K562 (cell line): Measurements from ENCODE around the gene CYP46A1. TPM values are rescaled to one million over a fixed set of nuclear protein-coding genes. Genes with fewer than 3 reads are reported as not detected.

Experiments used
- RBM25 ChIP-seq: fragments of 200-400 bp; formaldehyde crosslinking; IDR thresholded peaks from 2 replicates; pipeline ENCODE4 v1.6.1; 2018; ENCODE audit warnings: low read length, low read depth, moderate library complexity; ENCODE audit not compliant: severe bottlenecking
- RERE ChIP-seq: sonication (generic); formaldehyde crosslinking; IDR thresholded peaks from 2 replicates; pipeline ENCODE4 v1.8.0; 2023; ENCODE audit warnings: missing genetic modification reagents, mild to moderate bottlenecking, borderline replicate concordance
- ZBTB1 ChIP-seq: sonication (generic); formaldehyde crosslinking; IDR thresholded peaks from 2 replicates; pipeline ENCODE4 v1.8.1; 2023; ENCODE audit warnings: missing genetic modification reagents, low read depth, mild to moderate bottlenecking, borderline replicate concordance
- ZNF41 ChIP-seq: fragments of 250-450 bp; sonication (Bioruptor Pico); conservative IDR thresholded peaks from 2 replicates; pipeline ENCODE4 v1.4.0; 2020; ENCODE audit warnings: mild to moderate bottlenecking
- polyA plus RNA-seq, 8 experiments: library from polyadenylated mRNA; depleted of rRNA in 4 of 8; stranded (reverse) in 5 of 8; unstranded in 3 of 8; fragments of >200 nt; fragmentation: Nextera tagmentation in 2 of 8; fragmentation: Illumina TruSeq in 1 of 8; extraction: Ambion mirVana in 2 of 8; extraction: Trizol in 1 of 8; gene quantifications; 2 replicates each; pipeline versions ENCODE4 v1.2.1 to v1.2.3, GENCODE V29; 2011 to 2014; ENCODE audit warnings: inconsistent platforms in 1 of 8, missing spikeins in 1 of 8
- total RNA-seq, 7 experiments: library from RNA; depleted of rRNA in 6 of 7; stranded (reverse); fragments of >200 nt in 6 of 7; fragmentation: Illumina TruSeq in 2 of 7; extraction: Trizol in 2 of 7; gene quantifications; 2 replicates each; pipeline versions ENCODE4 v1.2.1 to v1.2.3, GENCODE V29; 2011 to 2021; ENCODE audit warnings: low replicate concordance in 1 of 7

The CYP46A1 gene
- total and polyA plus RNA-seq, 9 of the 15 experiments (the other 6 are each of a cell fraction or from before 2014, with no cell fraction given) = not detected

- no peak for TF ChIP-seq RERE (CRISPR knock-in tag)
- no peak for TF ChIP-seq ZNF41
- TF ChIP-seq RBM25 = no peak
- TF ChIP-seq ZBTB1 (CRISPR knock-in tag) = no peak
These were observed 6.6 kb upstream of the CYP46A1 start (continued) for GRCh38 chr14:99677231-99678140.
